CD4-positive, alpha-beta T cell (primary cell): ENCODE measurements around the gene MTF2. TPM values are rescaled to one million over a fixed set of nuclear protein-coding genes. Genes with fewer than 3 reads are reported as not detected.

Experiments
- ATAC-seq: fragments of 200-7000 bp; cut with Tn5 transposase; one replicate; pipeline ENCODE4 v1.10.0; 2022; ENCODE audit warnings: mild to moderate bottlenecking; ENCODE audit not compliant: poor library complexity
- CTCF ChIA-PET: fragments of 350-600 bp; sonication (Branson Sonifier 250); formaldehyde crosslinking; loops from one replicate; lab custom pipeline; 2021; ENCODE audit warnings: antibody characterized with exemption, inconsistent platforms; lab: Charles Lee
- POLR2A ChIA-PET: fragments of 350-600 bp; sonication (Branson Sonifier 250); formaldehyde crosslinking; loops from one replicate; lab custom pipeline; 2021; ENCODE audit warnings: antibody characterized with exemption, inconsistent platforms; lab: Charles Lee
- DNase-seq, 14 experiments: peaks; one replicate each; pipeline ENCODE4 v3.0.0-alpha.2; 2013 to 2020; ENCODE audit warnings: mixed read lengths in 2 of 14
- H3K27ac ChIP-seq, 2 donors: one replicate each; pipeline versions ENCODE4 v1.5.1 to v1.7.0; 2013; ENCODE audit warnings: low read length in 2 of 2, low read depth in 1 of 2, mild to moderate bottlenecking in 1 of 2
- H3K27me3 ChIP-seq, 2 experiments: 1 replicate in 1 of 2; 2 replicates in 1 of 2; pipeline versions ENCODE4 v1.6.1 to v1.7.0; 2013; ENCODE audit warnings: low read length in 2 of 2, control low read depth in 1 of 2, mild to moderate bottlenecking in 1 of 2, moderate library complexity in 1 of 2; ENCODE audit not compliant: insufficient read depth in 2 of 2, control insufficient read depth in 1 of 2
- H3K36me3 ChIP-seq: one replicate; pipeline ENCODE4 v1.6.1; 2013; ENCODE audit warnings: low read length, control low read depth; ENCODE audit not compliant: insufficient read depth
- H3K4me1 ChIP-seq: one replicate; pipeline ENCODE4 v1.6.1; 2013; ENCODE audit warnings: low read length, control low read depth; ENCODE audit not compliant: insufficient read depth
- H3K4me3 ChIP-seq: one replicate; pipeline ENCODE4 v1.5.1; 2013; ENCODE audit warnings: mild to moderate bottlenecking, low read length, moderate library complexity
- H3K9me3 ChIP-seq, 2 experiments: 1 replicate in 1 of 2; 2 replicates in 1 of 2; pipeline versions ENCODE4 v1.6.1 to v1.7.0; 2013; ENCODE audit warnings: low read length in 2 of 2, mild to moderate bottlenecking in 2 of 2, control low read depth in 1 of 2, moderate library complexity in 1 of 2; ENCODE audit not compliant: control insufficient read depth in 1 of 2, insufficient read depth in 1 of 2
- H3K27ac Mint-ChIP-seq: one replicate; pipeline ENCODE4 v1.8.0; 2020; ENCODE audit warnings: mixed read lengths
- H3K27me3 Mint-ChIP-seq: one replicate; pipeline ENCODE4 v1.8.0; 2021; ENCODE audit warnings: mixed read lengths
- H3K36me3 Mint-ChIP-seq: one replicate; pipeline ENCODE4 v1.8.0; 2021; ENCODE audit warnings: low read depth, mixed read lengths
- H3K4me1 Mint-ChIP-seq: one replicate; pipeline ENCODE4 v1.8.0; 2021; ENCODE audit warnings: low read depth, mixed read lengths
- H3K4me3 Mint-ChIP-seq: one replicate; pipeline ENCODE4 v1.8.0; 2020; ENCODE audit warnings: mild to moderate bottlenecking, mixed read lengths
- H3K9me3 Mint-ChIP-seq: one replicate; pipeline ENCODE4 v1.8.0; 2020; ENCODE audit warnings: mixed read lengths
- CTCF ChIP-seq: fragments of 200-600 bp; IDR thresholded peaks from one replicate; pipeline ENCODE4 v1.8.0; 2022; ENCODE audit warnings: antibody characterized with exemption, mild to moderate bottlenecking
- intact Hi-C, 2 experiments: fragments of 100-400 bp; cut with DNase I in 1 of 2; cut with micrococcal nuclease in 1 of 2; formaldehyde crosslinking; loops; one replicate each; pipeline versions ENCODE4 v1.15.1 to v1.9.0; 2023 to 2025; cut with DNase I, micrococcal nuclease
- total RNA-seq, 174 experiments: library from RNA in 2 of 174; stranded (reverse) in 2 of 174; gene quantifications; one replicate each; pipeline ENCODE4 v1.2.3 and lab custom pipeline; 2021 to 2026

Gene MTF2
- total RNA-seq, 2 experiments from 2014 or later: 37.9 to 39.3 TPM

GRCh38 chr1:93034397-93034796, 44.7 kb upstream of the MTF2 start:
- H3K36me3 Mint-ChIP-seq: no peaks in the 10 kb centered on the region
- ChIA-PET CTCF (no interaction called here), POLR2A (interaction anchor here (1.3 kb wide), 1 partner anchor 8 kb away, joined by 4 read pairs; no protein-coding TSS in a partner anchor)
- no peaks in the 10 kb centered on the region for H3K9me3 Mint-ChIP-seq
- H3K4me1 Mint-ChIP-seq: peaks cover 18% of the 10 kb centered on the region
- ATAC-seq (no peak), DNase-seq (no peak)
- H3K4me3 Mint-ChIP-seq: no peak overlapping the region
- H3K27ac ChIP-seq: no peak overlapping the region
- no peaks in the 10 kb centered on the region for H3K9me3 ChIP-seq
- intact Hi-C loops: no loop called here
- no peak overlapping the region for H3K27ac Mint-ChIP-seq
- no peaks in the 10 kb centered on the region for H3K27me3 ChIP-seq
- no peak for TF ChIP-seq CTCF
- H3K4me1 ChIP-seq: peaks cover 11% of the 10 kb centered on the region
- H3K27me3 Mint-ChIP-seq: no peaks in the 10 kb centered on the region
- no peaks in the 10 kb centered on the region for H3K36me3 ChIP-seq
- no peak overlapping the region for H3K4me3 ChIP-seq

GRCh38 chr1:93036672-93037071, 42.4 kb upstream of the MTF2 start:
- ATAC-seq: no peak
- Mint-ChIP-seq H3K9me3 (no peaks in the 10 kb centered on the region), H3K4me3 (no peak overlapping the region), H3K4me1 (peaks cover 5% of the 10 kb centered on the region), H3K27ac (no peak overlapping the region), H3K36me3 (no peaks in the 10 kb centered on the region), H3K27me3 (no peaks in the 10 kb centered on the region)
- CTCF ChIA-PET: interaction anchor here (1.3 kb wide), 1 partner anchor 26 kb away, joined by 3 read pairs; no protein-coding TSS in a partner anchor
- Histone ChIP-seq H3K4me3 (no peak overlapping the region), H3K36me3 (no peaks in the 10 kb centered on the region), H3K27ac (no peak overlapping the region), H3K4me1 (no peaks in the 10 kb centered on the region), H3K27me3 (no peaks in the 10 kb centered on the region), H3K9me3 (no peaks in the 10 kb centered on the region)
- DNase-seq: no peak
- POLR2A ChIA-PET: interaction anchor here (1.5 kb wide), 1 partner anchor 74 kb away, joined by 3 read pairs; no protein-coding TSS in a partner anchor
- intact Hi-C loops: no loop called here
- no peak for TF ChIP-seq CTCF

- Mint-ChIP-seq H3K27ac (peak overlapping the region; percentile 84), H3K36me3 (no peaks in the 10 kb centered on the region), H3K4me3 (peak overlapping the region; percentile 66), H3K4me1 (peaks cover 16% of the 10 kb centered on the region), H3K27me3 (no peaks in the 10 kb centered on the region), H3K9me3 (no peaks in the 10 kb centered on the region)
- ATAC-seq (peak; percentile 98), DNase-seq (peak in 6 of 14 experiments; percentile 2 to 93 (median 62))
- ChIA-PET POLR2A (interaction anchor here (0.9 to 2.3 kb wide), 16 partner anchors 8 to 459 kb away, joined by 3 to 42 read pairs (median 4); partner anchors contain the start of genes DR1, MTF2 and RPL5), CTCF (interaction anchor here (1.2 kb wide), 1 partner anchor 37 kb away, joined by 9 read pairs; the partner anchor contains the start of gene MTF2)
- peak overlapping the region; percentile 45 for H3K4me3 ChIP-seq
- no peaks in the 10 kb centered on the region for H3K36me3 ChIP-seq
- no peaks in the 10 kb centered on the region for H3K27me3 ChIP-seq
- peaks cover 10% of the 10 kb centered on the region for H3K4me1 ChIP-seq
- intact Hi-C loops: loop anchor here (1.0 to 5.0 kb wide), 4 partner anchors 13 to 36 kb away; partner anchors contain the start of gene MTF2 (in 2 of the 2)
- H3K27ac ChIP-seq: peak overlapping the region; percentile 75 to 85
- H3K9me3 ChIP-seq: no peaks in the 10 kb centered on the region
- no peak for TF ChIP-seq CTCF
These were observed 36.7 kb upstream of the MTF2 start for GRCh38 chr1:93042187-93043056.
